Mammary epithelial cell (primary cell): ENCODE results near the gene RILPL1.

Source experiments
- EZH2 ChIP-seq: IDR thresholded peaks from 2 replicates; pipeline ENCODE4 v1.6.1; 2012; ENCODE audit warnings: low read length, inconsistent platforms, borderline replicate concordance
- TF ChIP-seq, protein P1 (sequence below), 2 donors: IDR thresholded peaks in 1 of 2; conservative IDR thresholded peaks in 1 of 2; 2 replicates each; pipeline ENCODE4 v1.5.1; 2011 to 2012; ENCODE audit warnings: inconsistent platforms in 2 of 2, low read length in 2 of 2, mild to moderate bottlenecking in 2 of 2, control low read depth in 1 of 2, low read depth in 1 of 2; ENCODE audit not compliant: insufficient read depth in 1 of 2; ENCODE audit errors: extremely low read depth in 1 of 2

DNA sequence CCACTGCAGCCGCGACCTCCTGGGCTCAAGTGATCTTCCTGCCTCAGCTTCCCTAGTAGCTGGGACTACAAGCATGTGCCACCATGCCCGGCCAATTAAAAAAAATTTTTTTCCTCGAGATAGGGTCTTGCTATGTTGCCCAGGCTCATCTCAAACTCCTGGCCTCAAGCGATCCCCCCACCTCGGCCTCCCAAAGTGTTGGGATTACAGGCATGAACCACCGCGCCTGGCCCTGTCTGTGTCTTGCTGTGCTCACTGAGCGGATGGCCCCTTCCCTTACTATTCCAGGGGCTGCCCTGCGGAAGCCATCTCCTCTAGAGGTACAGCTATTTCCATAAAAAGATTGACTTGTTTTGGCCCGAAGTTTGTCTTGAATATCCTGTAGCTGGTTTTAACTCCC, 55.5 kb downstream of the RILPL1 start:
- TF ChIP-seq, protein P1, sequence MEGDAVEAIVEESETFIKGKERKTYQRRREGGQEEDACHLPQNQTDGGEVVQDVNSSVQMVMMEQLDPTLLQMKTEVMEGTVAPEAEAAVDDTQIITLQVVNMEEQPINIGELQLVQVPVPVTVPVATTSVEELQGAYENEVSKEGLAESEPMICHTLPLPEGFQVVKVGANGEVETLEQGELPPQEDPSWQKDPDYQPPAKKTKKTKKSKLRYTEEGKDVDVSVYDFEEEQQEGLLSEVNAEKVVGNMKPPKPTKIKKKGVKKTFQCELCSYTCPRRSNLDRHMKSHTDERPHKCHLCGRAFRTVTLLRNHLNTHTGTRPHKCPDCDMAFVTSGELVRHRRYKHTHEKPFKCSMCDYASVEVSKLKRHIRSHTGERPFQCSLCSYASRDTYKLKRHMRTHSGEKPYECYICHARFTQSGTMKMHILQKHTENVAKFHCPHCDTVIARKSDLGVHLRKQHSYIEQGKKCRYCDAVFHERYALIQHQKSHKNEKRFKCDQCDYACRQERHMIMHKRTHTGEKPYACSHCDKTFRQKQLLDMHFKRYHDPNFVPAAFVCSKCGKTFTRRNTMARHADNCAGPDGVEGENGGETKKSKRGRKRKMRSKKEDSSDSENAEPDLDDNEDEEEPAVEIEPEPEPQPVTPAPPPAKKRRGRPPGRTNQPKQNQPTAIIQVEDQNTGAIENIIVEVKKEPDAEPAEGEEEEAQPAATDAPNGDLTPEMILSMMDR (conservative IDR thresholded peaks at IDR 0.05 in 1 of 2, IDR thresholded peaks at IDR 0.05 in 1 of 2; ENCODE audit: extremely low read depth in 1 of 2, insufficient read depth in 1 of 2, low read depth in 1 of 2, low read length in 2 of 2) = no peak
- TF ChIP-seq EZH2 = no peak
